Femur (tissue), 1 donor: ENCODE results near the gene MUC5B.
"Not testable (repeated sequence)": the region's sequence is repeated elsewhere in the genome, so short reads cannot be mapped to it uniquely, and the experiment has no call there.

Source experiments
- DNase-seq: peaks from one replicate; pipeline ENCODE4 v3.0.0-alpha.2; 2017

Gene MUC5B

DNA sequence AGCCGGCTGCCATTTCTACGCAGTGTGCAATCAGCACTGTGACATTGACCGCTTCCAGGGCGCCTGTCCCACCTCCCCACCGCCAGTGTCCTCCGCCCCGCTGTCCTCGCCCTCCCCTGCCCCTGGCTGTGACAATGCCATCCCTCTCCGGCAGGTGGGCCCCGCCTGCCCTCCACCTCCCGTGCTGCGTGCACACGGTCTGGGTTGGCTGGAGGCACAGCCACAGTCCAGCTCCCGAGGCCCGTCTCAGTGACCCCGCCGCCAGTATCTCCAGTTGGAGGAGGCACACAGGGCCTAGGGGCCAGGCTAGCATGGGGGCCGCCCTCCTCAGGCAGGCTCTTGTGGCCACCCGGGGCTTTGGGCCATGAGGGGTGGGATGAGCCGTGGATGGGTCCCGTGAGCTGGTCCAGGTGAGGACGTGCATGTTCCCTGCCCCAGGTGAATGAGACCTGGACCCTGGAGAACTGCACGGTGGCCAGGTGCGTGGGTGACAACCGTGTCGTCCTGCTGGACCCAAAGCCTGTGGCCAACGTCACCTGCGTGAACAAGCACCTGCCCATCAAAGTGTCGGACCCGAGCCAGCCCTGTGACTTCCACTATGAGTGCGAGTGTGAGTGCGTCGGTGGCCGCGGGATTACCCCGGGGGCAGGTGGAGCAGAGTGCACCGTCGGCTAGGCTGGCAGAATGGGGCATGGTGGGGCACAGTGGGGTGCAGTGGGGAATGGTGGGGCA is 29.7 kb downstream of the MUC5B start:
- DNase-seq, result no peak

DNA sequence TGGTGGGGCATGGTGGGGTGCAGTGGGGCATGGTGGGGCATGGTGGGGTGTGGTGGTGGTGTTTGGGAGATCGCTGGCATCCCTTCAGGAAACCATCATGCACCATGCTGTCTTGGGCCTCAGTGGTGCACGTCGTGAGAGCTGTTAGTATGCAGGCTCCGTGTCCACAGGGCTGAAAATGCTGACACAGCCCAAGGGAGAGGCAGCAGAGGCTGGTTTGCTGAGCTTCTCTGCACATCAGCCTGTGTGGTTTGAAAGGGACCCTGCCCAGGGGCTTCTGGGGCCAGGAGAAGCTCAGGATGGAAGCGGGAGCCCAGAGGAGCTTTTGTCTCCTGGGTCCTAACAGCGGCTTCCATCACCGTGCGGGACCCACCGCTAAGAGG is 30.2 kb downstream of the MUC5B start:
- no peak for DNase-seq

DNA sequence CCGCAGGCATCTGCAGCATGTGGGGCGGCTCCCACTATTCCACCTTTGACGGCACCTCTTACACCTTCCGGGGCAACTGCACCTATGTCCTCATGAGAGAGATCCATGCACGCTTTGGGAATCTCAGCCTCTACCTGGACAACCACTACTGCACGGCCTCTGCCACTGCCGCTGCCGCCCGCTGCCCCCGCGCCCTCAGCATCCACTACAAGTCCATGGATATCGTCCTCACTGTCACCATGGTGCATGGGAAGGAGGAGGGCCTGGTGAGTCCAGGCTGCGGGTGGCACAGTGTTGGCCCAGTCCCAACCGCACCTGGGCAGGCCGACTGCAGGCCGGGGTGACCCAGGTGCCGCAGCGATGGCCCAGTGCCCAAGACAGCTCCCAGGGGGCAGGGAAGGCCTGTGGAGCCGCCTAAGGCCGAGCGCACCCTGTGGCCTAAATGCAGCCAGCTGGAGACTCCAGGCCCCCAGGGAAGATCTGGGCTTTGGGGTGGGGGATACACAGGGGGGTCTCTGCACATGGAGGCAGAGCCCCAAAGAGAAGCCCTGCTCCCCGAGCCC is 31.3 kb downstream of the MUC5B start:
- DNase-seq, result no peak

DNA sequence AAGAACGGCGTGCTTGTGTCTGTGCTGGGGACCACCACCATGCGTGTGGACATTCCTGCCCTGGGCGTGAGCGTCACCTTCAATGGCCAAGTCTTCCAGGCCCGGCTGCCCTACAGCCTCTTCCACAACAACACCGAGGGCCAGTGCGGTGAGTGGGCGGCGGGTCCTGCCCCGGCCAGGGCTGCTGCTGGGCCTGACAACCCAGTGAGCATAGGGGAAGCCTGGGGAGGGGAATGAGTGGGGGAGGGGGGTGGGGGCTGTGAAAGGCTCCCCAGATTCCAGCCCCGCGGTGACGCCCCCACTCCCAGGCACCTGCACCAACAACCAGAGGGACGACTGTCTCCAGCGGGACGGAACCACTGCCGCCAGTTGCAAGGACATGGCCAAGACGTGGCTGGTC is 31.9 kb downstream of the MUC5B start:
- DNase-seq, result no peak

DNA sequence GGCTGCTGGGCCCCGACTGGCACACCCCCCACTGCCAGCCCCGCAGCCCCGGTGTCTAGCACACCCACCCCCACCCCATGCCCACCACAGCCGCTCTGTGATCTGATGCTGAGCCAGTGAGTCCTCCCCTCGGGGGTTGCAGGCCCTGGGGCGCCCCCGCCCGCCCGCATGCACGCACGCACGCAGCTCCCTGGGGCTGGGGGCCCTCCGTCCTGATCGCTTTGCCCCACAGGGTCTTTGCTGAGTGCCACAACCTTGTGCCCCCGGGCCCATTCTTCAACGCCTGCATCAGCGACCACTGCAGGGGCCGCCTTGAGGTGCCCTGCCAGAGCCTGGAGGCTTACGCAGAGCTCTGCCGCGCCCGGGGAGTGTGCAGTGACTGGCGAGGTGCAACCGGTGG is 32.3 kb downstream of the MUC5B start:
- no peak for DNase-seq

DNA sequence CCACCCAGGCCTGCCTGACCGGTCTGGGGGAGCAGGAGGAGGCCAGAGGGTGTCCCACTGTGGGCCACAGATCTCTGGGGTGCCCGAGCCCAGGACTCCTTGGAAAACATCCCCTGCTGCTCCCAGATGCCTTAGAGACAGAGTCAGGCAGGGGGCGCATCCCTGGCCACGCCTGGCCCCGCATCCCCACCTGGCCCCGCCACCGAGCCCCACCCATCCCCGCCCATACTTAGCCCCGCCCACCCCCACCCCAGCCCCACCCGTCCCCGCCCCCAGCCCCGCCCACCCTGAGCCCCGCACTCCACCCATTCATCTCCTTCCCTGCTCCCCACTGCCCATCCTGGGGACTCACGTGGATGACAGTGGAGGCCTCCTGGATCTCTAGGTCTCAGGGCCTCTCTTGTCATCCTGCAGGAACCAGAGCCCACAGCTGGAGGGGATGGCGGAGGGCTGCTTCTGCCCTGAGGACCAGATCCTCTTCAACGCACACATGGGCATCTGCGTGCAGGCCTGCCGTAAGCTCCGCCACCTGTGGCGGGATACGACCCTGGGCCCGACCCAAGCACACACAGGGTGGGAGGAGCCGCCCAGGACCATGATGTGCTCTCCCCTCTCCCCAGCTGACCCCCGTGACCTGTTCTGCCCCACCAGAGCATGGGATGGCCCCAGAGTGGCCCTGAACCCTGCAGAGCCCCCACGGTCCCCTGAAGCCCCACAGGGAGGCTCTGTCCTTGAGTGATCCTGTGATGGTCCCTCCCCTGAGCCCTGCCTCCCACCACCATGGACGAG is 33.6 kb downstream of the MUC5B start:
- no peak for DNase-seq

DNA sequence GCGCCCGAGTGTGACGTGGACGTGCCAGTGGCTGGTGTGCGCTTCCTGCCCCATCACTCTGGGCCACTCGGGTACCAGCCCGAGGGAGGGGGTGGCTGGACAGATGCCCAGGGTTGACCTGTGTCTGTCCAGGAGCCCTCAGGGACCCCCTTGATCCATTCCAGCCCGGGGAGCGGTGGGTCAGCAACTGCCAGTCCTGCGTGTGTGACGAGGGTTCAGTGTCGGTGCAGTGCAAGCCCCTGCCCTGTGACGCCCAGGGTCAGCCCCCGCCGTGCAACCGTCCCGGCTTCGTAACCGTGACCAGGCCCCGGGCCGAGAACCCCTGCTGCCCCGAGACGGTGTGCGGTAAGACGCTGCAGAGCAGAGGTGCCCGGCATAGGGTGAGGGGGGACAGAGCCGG is 34.5 kb downstream of the MUC5B start:
- DNase-seq, result no peak

DNA sequence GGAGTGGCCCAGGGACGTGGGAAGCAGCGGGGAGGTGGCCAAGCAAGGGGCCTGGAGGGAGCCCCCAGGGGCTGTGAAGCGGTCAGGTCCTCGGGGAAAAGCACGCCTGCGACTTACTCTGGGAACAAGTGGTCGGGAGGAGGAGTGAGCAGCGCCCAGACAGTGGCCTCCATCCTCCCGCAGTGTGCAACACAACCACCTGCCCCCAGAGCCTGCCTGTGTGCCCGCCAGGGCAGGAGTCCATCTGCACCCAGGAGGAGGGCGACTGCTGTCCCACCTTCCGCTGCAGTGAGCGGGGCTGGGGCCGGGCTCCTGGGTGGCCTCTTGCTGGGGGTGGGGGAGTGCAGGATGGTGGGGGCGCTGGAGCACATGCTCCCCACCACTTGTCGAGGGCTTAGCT is 35.0 kb downstream of the MUC5B start:
- DNase-seq, result no peak

DNA sequence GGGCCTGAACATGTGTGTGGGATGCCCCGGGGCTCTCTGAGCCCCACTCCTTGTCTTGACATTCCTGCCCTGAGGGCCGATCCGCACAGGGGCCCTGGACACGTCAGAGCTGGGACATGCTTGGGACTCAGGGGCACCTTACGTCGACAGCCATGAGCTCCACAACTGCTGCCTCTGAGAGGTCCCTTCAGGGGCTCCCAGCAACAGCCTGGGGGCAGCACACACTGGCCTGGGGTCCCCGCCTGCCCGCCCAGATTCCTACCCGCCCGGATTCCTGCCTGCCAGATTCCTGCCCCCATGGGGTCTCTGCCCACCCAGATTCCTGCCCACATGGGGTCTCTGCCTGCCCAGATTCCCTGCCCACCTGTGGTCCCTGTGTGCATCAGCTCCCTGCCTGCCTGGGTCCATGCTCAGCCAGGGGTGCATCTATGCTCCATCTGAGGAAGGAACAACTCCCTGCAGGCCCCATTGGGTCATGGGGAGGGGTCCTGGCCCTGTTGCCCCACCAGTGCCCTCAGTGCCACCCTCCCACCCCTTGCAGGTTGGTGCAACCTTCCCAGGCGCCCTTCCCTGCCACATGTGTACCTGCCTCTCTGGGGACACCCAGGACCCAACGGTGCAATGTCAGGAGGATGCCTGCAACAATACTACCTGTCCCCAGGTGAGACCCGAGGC is 35.7 kb downstream of the MUC5B start:
- DNase-seq, result no peak

DNA sequence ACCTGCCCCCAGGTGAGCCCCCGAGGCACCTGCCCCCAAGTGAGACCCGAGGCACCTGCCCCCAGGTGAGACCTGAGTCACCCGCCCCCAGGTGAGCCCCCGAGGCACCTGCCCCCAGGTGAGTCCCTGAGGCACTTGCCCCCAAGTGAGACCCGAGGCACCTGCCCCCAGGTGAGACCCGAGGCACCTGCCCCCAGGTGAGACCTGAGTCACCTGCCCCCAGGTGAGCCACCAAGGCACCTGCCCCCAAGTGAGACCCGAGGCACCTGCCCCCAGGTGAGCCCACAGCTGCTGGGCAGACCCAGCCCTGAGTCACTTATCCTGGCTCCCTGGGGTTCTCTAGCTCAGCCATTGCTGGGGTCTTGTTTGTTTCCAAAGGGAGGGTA is 36.2 kb downstream of the MUC5B start:
- no peak for DNase-seq

DNA sequence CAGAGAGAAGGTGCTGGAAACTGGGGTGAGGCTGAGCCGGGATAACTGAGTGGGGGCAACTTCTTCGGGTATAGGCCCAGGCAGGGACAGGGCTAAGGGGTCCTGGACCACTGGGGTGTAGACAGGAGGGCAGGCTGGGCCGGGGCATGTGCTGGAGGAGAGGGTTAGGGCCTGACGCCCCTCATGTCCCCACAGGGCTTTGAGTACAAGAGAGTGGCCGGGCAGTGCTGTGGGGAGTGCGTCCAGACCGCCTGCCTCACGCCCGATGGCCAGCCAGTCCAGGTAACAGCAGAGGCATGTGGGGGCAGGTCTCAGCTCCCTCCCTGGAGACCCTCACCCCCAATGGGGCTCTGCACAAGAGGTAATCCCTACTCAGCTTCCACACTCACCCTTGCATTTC is 36.7 kb downstream of the MUC5B start:
- no peak for DNase-seq

DNA sequence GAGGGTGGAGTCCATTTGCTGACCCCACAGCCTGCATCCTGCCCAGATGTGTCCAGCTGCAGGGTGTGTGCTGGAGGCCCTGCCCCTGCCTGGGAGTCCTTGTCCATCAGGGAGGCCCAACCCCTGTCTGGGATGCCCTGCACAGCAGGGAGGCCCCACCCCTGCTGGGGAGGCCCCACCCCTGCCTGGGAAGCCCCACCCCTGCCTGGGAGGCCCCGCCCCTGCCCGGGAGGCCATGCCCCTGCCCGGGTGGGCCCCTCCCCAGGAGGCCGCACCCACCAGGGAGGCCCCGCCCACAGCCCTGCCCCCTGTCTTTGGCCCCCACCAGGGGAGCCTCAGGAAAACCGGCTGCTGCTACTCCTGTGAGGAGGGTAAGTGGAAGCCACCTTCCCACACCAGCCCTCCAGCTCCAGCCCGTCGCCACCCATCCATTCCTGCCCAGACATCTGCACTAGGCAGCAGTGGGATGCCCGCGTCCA is 37.2 kb downstream of the MUC5B start:
- no peak for DNase-seq

DNA sequence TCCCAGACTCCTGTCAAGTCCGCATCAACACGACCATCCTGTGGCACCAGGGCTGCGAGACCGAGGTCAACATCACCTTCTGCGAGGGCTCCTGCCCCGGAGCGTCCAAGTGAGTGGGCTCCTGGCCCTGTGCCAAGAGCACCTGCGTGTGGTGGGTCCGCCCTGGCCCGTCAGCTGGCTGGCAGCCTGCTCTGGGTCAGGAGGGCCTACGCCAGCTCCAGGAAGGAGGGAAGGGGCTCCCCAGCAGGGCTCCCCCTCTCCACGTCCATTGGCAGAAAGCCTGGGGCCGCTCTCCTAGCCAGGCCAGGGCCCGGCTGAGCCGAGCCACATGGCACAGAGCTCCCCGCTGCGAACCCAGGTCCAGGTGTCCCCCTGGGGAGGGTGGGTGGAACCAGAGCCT is 37.8 kb downstream of the MUC5B start:
- DNase-seq, result no peak

DNA sequence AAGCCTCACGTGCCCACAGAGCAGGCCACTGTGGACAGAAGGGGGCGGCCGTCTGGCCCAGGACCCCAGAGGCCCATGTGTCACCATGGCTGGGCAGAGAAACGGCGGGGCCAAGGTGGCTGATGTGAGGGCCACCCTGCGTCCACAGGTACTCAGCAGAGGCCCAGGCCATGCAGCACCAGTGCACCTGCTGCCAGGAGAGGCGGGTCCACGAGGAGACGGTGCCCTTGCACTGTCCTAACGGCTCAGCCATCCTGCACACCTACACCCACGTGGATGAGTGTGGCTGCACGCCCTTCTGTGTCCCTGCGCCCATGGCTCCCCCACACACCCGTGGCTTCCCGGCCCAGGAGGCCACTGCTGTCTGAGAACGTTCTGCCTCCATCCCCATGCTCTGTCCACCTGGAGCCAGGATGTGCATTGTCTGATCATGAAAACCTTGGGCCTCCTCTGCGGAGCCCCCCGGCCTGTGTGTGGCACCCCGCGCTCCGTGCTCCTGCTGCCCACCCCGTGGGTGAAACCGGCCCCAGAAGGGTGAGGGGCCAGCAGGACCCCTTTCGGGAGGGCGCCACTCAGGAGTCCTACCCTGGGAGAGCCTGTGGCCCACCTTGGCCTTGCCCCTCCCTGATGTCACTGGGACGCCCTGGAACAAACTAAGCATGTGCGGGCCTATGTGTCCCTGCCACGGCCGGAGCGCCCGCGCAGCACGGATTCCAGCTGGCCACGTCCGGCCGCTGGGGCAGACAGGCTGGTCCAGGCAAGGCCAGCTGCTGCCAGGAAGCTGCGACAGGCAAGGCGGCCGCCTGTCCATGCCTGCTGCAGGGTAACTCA is 38.6 kb downstream of the MUC5B start:
- no peak for DNase-seq

DNA sequence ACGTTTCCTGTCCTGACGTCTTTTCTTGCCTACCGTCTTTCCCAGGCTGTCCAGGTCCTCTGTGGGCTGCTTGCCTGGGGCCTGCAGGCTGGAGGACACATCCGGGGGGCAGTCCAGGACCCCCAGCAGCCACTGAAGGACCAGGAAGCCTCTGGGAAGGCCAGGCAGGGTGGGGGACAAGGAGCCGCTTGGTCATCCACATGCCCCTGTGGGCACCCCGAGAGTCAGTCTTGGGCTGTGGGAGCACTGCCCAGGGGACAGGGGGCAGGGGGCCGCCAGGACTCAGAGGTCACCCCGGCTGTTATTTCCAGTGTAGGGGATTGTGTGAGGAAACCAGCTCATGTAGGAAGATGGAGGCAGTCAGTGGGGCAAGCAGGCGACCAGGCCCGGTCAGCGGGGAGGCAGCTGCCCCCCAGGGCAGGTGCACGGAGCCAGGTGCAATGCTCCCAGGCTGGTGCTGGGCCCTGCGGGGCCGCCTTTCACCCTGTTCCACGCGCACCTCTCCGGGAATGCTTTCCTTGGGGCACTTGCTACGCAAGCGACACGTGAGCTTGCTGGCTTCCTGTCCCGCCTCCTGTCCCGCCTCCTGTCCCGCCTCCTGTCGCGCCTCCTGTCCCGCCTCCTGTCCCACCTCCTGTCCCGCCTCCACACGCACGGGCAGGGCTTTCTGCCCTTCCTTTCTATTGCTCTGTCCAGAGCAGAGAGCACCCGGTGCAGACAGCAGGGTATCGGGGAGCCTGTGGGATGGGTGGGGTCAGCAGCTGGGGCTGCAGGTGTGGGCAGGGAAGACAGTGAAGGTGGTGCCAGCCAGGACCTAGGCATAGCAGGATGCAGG is 39.5 kb downstream of the MUC5B start:
- peak; percentile 95 for DNase-seq

DNA sequence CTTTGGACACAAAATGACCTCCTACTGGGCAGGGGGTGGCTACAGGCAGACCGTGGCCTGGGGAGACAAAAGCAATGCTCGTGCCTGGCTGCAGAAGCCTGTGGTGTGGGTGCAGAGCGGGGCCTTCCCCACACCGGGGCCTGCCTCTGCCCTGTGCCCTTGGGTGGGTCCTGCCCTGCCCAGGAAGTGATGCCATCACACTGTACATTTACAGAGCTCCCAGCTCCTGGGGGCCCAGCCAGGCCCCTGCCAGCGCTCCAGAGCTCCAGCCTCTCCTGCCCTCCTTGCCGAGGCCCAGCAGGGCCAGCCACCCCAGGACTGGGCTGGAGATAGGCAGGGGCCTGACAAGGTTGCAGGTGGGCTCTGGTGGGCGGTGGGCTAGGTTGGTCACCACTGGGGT is 40.1 kb downstream of the MUC5B start:
- DNase-seq, result no peak

DNA sequence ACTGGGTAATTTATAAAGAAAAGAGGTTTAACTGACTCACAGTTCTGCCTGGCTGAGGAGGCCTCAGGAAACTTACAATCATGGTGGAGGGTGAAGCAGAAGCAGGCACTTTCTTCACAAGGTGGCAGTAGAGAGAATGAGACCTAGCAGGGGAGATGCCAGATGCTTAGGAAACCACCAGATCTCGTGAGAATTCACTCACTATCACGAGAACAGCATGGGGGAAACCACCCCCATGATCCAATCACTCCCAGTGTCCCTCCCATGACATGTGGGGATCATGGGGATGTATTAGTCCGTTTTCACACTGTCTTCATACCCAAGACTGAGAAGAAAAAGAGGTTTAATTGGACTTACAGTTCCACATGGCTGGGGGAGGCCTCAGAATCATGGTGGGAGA is 41.6 kb downstream of the MUC5B start:
- not testable (repeated sequence) for DNase-seq

DNA sequence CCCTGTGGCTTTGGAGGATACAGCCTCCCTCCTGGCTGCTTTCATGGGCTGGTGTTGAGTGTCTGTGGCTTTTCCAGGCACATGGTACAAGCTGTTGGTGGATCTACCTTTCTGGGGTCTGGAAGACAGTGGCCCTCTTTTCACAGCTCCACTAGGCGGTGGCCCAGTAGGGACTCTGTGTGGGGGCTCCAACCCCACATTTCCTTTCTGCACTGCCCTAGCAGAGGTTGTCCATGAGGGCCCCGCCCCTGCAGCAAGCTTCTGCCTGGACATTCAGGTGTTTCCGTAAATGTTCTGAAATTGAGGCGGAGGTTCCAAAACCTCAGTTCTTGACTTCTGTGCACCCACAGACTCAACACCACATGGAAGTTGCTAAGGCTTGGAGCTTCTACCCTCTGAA is 42.6 kb downstream of the MUC5B start:
- DNase-seq, result not testable (repeated sequence)

DNA sequence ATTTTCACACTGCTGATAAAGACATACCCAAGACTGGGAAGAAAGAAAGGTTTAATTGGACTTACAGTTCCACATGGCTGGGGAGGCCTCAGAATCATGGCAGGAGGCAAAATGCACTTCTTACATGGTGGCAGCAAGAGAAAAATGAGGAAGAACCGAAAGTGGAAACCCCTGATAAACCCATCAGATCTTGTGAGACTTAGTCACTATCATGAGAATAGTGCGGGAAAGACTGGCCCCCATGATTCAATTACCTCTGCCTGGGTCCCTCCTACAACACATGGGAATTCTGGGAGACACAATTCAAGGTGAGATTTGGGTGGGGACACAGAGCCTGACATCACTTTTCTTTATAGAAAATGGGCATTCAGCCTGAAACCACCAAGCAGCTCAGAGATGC is 44.1 kb downstream of the MUC5B start:
- DNase-seq, result not testable (repeated sequence)

DNA sequence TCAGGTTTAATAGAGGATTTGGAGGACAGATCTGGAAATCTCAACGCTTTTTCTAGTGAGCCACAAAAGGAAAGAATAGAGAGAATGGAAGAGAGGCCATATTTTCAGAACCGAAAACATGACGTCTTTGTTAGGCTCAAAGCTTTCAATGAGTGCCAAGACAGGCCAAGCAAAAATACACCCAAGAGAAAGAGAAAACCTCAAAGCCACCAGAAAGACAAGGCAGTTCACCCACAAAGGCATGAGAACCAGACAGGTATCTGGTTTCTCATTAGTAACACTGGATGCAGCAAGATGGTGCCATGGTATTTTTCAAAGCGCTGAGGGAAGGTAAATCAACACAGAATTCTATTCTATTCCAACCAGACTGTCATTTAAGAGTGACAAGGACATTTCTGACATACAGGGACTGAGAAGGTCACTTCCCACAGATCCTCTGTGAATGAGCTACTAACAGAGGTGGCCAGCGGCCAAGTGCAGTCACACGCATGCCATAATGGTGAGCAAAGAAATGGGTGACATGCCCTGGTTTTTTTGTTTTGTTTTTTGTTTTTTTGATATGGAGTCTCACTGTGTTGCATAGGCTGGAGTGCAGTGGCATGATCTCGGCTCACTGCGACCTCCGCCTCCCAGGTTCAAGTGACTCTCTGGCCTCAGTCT is 44.7 kb downstream of the MUC5B start:
- no peak for DNase-seq

DNA sequence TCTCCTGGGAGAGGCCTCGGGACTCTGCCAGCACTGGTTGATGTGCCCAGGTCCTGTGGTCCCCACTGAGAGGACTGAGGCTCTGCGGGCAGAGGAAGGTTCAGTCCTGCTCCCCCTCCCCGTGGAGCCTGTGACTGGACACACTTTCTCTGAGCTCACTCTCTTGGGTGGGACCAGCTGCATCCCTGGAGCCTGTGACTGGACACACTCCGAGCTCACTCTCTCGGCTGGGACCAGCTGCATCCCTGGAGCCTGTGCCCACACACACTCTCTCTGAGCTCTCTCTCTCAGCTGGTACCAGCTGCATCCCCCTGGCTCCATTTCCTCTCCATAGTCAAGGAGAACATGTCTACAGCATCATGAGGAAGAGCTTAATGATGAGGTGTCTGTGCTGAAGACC is 47.1 kb downstream of the MUC5B start:
- no peak for DNase-seq
